Measurements from ENCODE around the gene IL17RE.
A peak's percentile ranks its signal among the peaks of the same experiment; 100 is the strongest.

Gene IL17RE

GRCh38 chr3:9908286-9908685 is 5.6 kb downstream of the IL17RE start:
- DNase-seq, result no peak

GRCh38 chr3:9909221-9910013 is 6.8 kb downstream of the IL17RE start:
- DNase-seq, result no peak

- DNase-seq, result no peak
These were observed 9.2 kb downstream of the IL17RE start for GRCh38 chr3:9911863-9912262.

GRCh38 chr3:9912294-9912935 is 9.8 kb downstream of the IL17RE start:
- no peak for DNase-seq

GRCh38 chr3:9913601-9914000 is 11.0 kb downstream of the IL17RE start:
- DNase-seq, result no peak

- DNase-seq, result no peak
These were observed 11.4 kb downstream of the IL17RE start for GRCh38 chr3:9914011-9914410.

GRCh38 chr3:9914559-9915253 is 12.1 kb downstream of the IL17RE start:
- DNase-seq, result no peak

- DNase-seq, result no peak
These were observed 12.8 kb downstream of the IL17RE start for GRCh38 chr3:9915254-9916141.

GRCh38 chr3:9916346-9916733 is 13.7 kb downstream of the IL17RE start:
- no peak for DNase-seq

- peak; percentile 68 to 70 for DNase-seq
These were observed 14.4 kb downstream of the IL17RE start, which contains the start of gene IL17RC for GRCh38 chr3:9916734-9917680. IL17RC (plus strand) TSS chr3:9917098; CDS start chr3:9917316, 218 bp downstream.

- DNase-seq, result no peak
These were observed 15.2 kb downstream of the IL17RE start for GRCh38 chr3:9917820-9918219.

GRCh38 chr3:9918261-9919038 is 15.8 kb downstream of the IL17RE start:
- DNase-seq, result no peak

GRCh38 chr3:9928158-9928557 is 25.5 kb downstream of the IL17RE start:
- no peak for DNase-seq

GRCh38 chr3:9930804-9931418 is 28.3 kb downstream of the IL17RE start:
- DNase-seq, result peak in 1 of 2 experiments; percentile 2

- DNase-seq, result no peak
These were observed 29.8 kb downstream of the IL17RE start for GRCh38 chr3:9932535-9932842.

- DNase-seq, result peak; percentile 70 to 84
These were observed 30.4 kb downstream of the IL17RE start for GRCh38 chr3:9932843-9933560.

- DNase-seq, result peak; percentile 91 to 93
These were observed 31.1 kb downstream of the IL17RE start, which contains the start of gene CRELD1 for GRCh38 chr3:9933561-9934234. CRELD1 (plus strand) TSS chr3:9933834; CDS start chr3:9934439, 605 bp downstream.

GRCh38 chr3:9934235-9934621 is 31.6 kb downstream of the IL17RE start:
- DNase-seq, result no peak

GRCh38 chr3:9934993-9935392 is 32.3 kb downstream of the IL17RE start:
- DNase-seq, result no peak

Measured in NCI-H2081 (cell line).